HepG2 (cell line): ENCODE measurements around the gene SRSF2. TPM values are rescaled to one million over a fixed set of nuclear protein-coding genes. Genes with fewer than 3 reads are reported as not detected.

Experiments used
- HIVEP1 ChIP-seq: sonication (generic); formaldehyde crosslinking; IDR thresholded peaks from 2 replicates; pipeline ENCODE4 v1.4.0; 2020; ENCODE audit warnings: mild to moderate bottlenecking, missing genetic modification reagents
- NCOA5 ChIP-seq: sonication (generic); formaldehyde crosslinking; IDR thresholded peaks from 2 replicates; pipeline ENCODE4 v1.4.0; 2020; ENCODE audit warnings: missing genetic modification reagents
- PHF21A ChIP-seq: sonication (generic); formaldehyde crosslinking; IDR thresholded peaks from 2 replicates; pipeline ENCODE4 v1.5.0; 2020; ENCODE audit warnings: mild to moderate bottlenecking, missing genetic modification reagents
- ZFX ChIP-seq: sonication (generic); formaldehyde crosslinking; IDR thresholded peaks from 2 replicates; pipeline ENCODE4 v1.4.0; 2020; ENCODE audit warnings: mild to moderate bottlenecking, low read depth, missing genetic modification reagents, moderate library complexity
- ZNF20 ChIP-seq: sonication (generic); formaldehyde crosslinking; IDR thresholded peaks from 2 replicates; pipeline ENCODE4 v1.4.0; 2020; ENCODE audit warnings: mild to moderate bottlenecking, moderate library complexity, missing genetic modification reagents
- ZNF501 ChIP-seq: sonication (generic); formaldehyde crosslinking; IDR thresholded peaks from 2 replicates; pipeline ENCODE4 v1.5.1; 2020; ENCODE audit warnings: mild to moderate bottlenecking, moderate library complexity, missing genetic modification reagents
- ZNF670 ChIP-seq: sonication (generic); formaldehyde crosslinking; IDR thresholded peaks from 2 replicates; pipeline ENCODE4 v1.8.0; 2022; ENCODE audit warnings: mild to moderate bottlenecking, missing genetic modification reagents, borderline replicate concordance
- ZNF703 ChIP-seq: sonication (generic); formaldehyde crosslinking; IDR thresholded peaks from 2 replicates; pipeline ENCODE4 v1.5.1; 2020; ENCODE audit warnings: missing genetic modification reagents, mild to moderate bottlenecking, moderate library complexity, borderline replicate concordance
- polyA plus RNA-seq, 8 experiments: library from polyadenylated mRNA; depleted of rRNA in 3 of 8; stranded (reverse) in 7 of 8; unstranded in 1 of 8; fragments of >200 nt; fragmentation: Illumina TruSeq in 4 of 8; extraction: Trizol in 4 of 8; gene quantifications; 2 replicates each; pipeline versions ENCODE4 v1.2.1 to v1.2.3, GENCODE V29; 2011 to 2016; ENCODE audit warnings: low read depth in 4 of 8, missing spikeins in 1 of 8, mixed read lengths in 1 of 8; ENCODE audit not compliant: insufficient read depth in 1 of 8
- total RNA-seq, 5 experiments: library from RNA; depleted of rRNA; stranded (reverse); fragments of >200 nt; fragmentation: Illumina TruSeq; extraction: Trizol; gene quantifications; 2 replicates each; pipeline ENCODE4 v1.2.3, GENCODE V29; 2016; ENCODE audit warnings: low read depth in 1 of 5
- TF ChIP-seq, protein P1 (sequence below), 2 experiments: sonication (generic) in 1 of 2; formaldehyde crosslinking in 1 of 2; IDR thresholded peaks; 2 replicates each; pipeline versions ENCODE4 v1.6.1 to v1.9.0; 2014 to 2022; ENCODE audit warnings: antibody characterized with exemption in 1 of 2, borderline replicate concordance in 1 of 2, inconsistent platforms in 1 of 2, low read depth in 1 of 2, missing genetic modification reagents in 1 of 2
- TF ChIP-seq, protein P2 (sequence below): sonication (generic); formaldehyde crosslinking; IDR thresholded peaks from 2 replicates; pipeline ENCODE4 v1.5.0; 2020; ENCODE audit warnings: missing genetic modification reagents, mild to moderate bottlenecking, borderline replicate concordance
- TF ChIP-seq, protein P3 (sequence below): sonication (generic); formaldehyde crosslinking; IDR thresholded peaks from 2 replicates; pipeline ENCODE4 v1.4.0; 2020; ENCODE audit warnings: missing genetic modification reagents
- TF ChIP-seq, protein P4 (sequence below): sonication (generic); formaldehyde crosslinking; IDR thresholded peaks from 2 replicates; pipeline ENCODE4 v1.5.1; 2020; ENCODE audit warnings: mild to moderate bottlenecking, moderate library complexity, missing genetic modification reagents

SRSF2 gene
- total and polyA plus RNA-seq, 2 of the 13 experiments (the other 11 are each of a cell fraction or from before 2014, with no cell fraction given): 306 to 319 TPM

DNA sequence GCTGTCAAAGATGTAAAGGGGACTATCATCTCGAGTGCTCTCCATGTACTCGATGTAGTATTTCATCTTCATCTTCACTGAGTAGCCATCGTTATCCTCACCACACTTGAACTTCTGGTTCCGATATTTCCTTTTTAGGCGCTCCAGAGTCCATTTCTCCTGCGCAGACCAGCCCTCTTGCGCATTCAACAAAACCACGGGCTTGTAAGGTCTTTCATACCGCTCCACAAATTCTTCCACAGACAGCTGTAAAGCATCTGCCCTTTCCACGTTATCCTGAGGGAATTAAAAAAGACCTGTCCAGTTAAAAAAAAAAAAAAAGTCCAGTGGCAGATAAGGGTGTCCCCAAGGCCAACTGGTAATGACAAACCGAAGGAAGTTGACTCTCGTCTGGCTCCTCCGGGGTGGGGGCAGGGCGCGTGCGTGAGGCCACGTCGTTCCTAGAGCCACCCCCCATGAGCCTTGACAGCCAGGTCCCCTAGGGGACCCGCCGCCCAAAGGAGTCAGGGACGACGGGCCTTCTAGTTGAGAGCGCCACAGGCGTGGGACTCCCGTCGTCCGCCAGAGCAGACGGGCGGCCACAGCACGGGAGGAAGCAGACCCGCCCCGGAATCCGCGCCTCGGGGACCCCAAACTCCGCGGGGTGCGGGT is 11.4 kb downstream of the SRSF2 start (continued):
- TF ChIP-seq, protein P1, sequence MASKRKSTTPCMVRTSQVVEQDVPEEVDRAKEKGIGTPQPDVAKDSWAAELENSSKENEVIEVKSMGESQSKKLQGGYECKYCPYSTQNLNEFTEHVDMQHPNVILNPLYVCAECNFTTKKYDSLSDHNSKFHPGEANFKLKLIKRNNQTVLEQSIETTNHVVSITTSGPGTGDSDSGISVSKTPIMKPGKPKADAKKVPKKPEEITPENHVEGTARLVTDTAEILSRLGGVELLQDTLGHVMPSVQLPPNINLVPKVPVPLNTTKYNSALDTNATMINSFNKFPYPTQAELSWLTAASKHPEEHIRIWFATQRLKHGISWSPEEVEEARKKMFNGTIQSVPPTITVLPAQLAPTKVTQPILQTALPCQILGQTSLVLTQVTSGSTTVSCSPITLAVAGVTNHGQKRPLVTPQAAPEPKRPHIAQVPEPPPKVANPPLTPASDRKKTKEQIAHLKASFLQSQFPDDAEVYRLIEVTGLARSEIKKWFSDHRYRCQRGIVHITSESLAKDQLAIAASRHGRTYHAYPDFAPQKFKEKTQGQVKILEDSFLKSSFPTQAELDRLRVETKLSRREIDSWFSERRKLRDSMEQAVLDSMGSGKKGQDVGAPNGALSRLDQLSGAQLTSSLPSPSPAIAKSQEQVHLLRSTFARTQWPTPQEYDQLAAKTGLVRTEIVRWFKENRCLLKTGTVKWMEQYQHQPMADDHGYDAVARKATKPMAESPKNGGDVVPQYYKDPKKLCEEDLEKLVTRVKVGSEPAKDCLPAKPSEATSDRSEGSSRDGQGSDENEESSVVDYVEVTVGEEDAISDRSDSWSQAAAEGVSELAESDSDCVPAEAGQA (IDR thresholded peaks at IDR 0.05; ENCODE audit: low read depth): peak; percentile 76; the same call in 1 of the 2 replicates
- TF ChIP-seq, protein P1 (CRISPR knock-in tag; IDR thresholded peaks at IDR 0.05; ENCODE audit: borderline replicate concordance): no peak
- TF ChIP-seq NCOA5 (CRISPR knock-in tag) (no peak), HIVEP1 (CRISPR knock-in tag) (peak; percentile 87; the same call in 1 of the 2 replicates), PHF21A (peak; percentile 35), ZNF670 (peak; percentile 74; the same call in 1 of the 2 replicates), ZNF501 (CRISPR knock-in tag) (peak; percentile 61; the same call in 1 of the 2 replicates), ZNF703 (peak; percentile 81; the same call in 1 of the 2 replicates), ZNF20 (CRISPR knock-in tag) (0 out of 2 replicates have a peak, but pooled peaks have one; percentile 17), ZFX (CRISPR knock-in tag) (peak; percentile 72)
- TF ChIP-seq, protein P2, sequence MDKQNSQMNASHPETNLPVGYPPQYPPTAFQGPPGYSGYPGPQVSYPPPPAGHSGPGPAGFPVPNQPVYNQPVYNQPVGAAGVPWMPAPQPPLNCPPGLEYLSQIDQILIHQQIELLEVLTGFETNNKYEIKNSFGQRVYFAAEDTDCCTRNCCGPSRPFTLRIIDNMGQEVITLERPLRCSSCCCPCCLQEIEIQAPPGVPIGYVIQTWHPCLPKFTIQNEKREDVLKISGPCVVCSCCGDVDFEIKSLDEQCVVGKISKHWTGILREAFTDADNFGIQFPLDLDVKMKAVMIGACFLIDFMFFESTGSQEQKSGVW (CRISPR knock-in tag): no peak
- TF ChIP-seq, protein P3, sequence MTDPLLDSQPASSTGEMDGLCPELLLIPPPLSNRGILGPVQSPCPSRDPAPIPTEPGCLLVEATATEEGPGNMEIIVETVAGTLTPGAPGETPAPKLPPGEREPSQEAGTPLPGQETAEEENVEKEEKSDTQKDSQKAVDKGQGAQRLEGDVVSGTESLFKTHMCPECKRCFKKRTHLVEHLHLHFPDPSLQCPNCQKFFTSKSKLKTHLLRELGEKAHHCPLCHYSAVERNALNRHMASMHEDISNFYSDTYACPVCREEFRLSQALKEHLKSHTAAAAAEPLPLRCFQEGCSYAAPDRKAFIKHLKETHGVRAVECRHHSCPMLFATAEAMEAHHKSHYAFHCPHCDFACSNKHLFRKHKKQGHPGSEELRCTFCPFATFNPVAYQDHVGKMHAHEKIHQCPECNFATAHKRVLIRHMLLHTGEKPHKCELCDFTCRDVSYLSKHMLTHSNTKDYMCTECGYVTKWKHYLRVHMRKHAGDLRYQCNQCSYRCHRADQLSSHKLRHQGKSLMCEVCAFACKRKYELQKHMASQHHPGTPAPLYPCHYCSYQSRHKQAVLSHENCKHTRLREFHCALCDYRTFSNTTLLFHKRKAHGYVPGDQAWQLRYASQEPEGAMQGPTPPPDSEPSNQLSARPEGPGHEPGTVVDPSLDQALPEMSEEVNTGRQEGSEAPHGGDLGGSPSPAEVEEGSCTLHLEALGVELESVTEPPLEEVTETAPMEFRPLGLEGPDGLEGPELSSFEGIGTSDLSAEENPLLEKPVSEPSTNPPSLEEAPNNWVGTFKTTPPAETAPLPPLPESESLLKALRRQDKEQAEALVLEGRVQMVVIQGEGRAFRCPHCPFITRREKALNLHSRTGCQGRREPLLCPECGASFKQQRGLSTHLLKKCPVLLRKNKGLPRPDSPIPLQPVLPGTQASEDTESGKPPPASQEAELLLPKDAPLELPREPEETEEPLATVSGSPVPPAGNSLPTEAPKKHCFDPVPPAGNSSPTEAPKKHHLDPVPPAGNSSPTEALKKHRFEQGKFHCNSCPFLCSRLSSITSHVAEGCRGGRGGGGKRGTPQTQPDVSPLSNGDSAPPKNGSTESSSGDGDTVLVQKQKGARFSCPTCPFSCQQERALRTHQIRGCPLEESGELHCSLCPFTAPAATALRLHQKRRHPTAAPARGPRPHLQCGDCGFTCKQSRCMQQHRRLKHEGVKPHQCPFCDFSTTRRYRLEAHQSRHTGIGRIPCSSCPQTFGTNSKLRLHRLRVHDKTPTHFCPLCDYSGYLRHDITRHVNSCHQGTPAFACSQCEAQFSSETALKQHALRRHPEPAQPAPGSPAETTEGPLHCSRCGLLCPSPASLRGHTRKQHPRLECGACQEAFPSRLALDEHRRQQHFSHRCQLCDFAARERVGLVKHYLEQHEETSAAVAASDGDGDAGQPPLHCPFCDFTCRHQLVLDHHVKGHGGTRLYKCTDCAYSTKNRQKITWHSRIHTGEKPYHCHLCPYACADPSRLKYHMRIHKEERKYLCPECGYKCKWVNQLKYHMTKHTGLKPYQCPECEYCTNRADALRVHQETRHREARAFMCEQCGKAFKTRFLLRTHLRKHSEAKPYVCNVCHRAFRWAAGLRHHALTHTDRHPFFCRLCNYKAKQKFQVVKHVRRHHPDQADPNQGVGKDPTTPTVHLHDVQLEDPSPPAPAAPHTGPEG (CRISPR knock-in tag): no peak
- TF ChIP-seq, protein P4, sequence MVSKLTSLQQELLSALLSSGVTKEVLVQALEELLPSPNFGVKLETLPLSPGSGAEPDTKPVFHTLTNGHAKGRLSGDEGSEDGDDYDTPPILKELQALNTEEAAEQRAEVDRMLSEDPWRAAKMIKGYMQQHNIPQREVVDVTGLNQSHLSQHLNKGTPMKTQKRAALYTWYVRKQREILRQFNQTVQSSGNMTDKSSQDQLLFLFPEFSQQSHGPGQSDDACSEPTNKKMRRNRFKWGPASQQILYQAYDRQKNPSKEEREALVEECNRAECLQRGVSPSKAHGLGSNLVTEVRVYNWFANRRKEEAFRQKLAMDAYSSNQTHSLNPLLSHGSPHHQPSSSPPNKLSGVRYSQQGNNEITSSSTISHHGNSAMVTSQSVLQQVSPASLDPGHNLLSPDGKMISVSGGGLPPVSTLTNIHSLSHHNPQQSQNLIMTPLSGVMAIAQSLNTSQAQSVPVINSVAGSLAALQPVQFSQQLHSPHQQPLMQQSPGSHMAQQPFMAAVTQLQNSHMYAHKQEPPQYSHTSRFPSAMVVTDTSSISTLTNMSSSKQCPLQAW: peak; percentile 59
